ENCODE results near the gene MGAT5B.

MGAT5B gene

GRCh38 chr17:76987486-76988093 lies 119.4 kb downstream of the MGAT5B start:
- no peak for DNase-seq

GRCh38 chr17:76988796-76989195 lies 120.6 kb downstream of the MGAT5B start:
- no peak for DNase-seq

- no peak for DNase-seq
Measured at GRCh38 chr17:76989519-76989918, 121.3 kb downstream of the MGAT5B start.

- DNase-seq: no peak
Measured at GRCh38 chr17:76992891-76993290, 124.7 kb downstream of the MGAT5B start.

- no peak for DNase-seq
Measured at GRCh38 chr17:76993651-76994050, 125.4 kb downstream of the MGAT5B start.

GRCh38 chr17:76994237-76994637 lies 126.0 kb downstream of the MGAT5B start:
- peak; percentile 25 for DNase-seq

- DNase-seq: no peak
Measured at GRCh38 chr17:76995387-76996105, 127.3 kb downstream of the MGAT5B start.

- no peak for DNase-seq
Measured at GRCh38 chr17:76996741-76997694, 128.8 kb downstream of the MGAT5B start.

- DNase-seq: no peak
Measured at GRCh38 chr17:76997981-76998531, 129.9 kb downstream of the MGAT5B start.

- no peak for DNase-seq
Measured at GRCh38 chr17:76998839-76999238, 130.6 kb downstream of the MGAT5B start.

Measured in DMS153 (cell line).